Caco-2 (cell line): ENCODE data around the gene RNASE7. TPM values are rescaled to one million over a fixed set of nuclear protein-coding genes. Genes with fewer than 3 reads are reported as not detected.

ENCODE experiments used
- BruUV-seq: library from RNA; stranded (reverse); fragments of 400-500 nt; replicated peaks from 2 replicates; lab custom pipeline; 2021; lab: Mats Ljungman, UMichigan
- CTCF ChIA-PET: fragments of 300-600 bp; sonication (Branson Sonifier 250); formaldehyde crosslinking; loops from one replicate; lab custom pipeline; 2022; ENCODE audit warnings: antibody characterized with exemption; lab: Charles Lee
- POLR2A ChIA-PET: fragments of 300-600 bp; sonication (Branson Sonifier 250); formaldehyde crosslinking; loops from one replicate; lab custom pipeline; 2022; ENCODE audit warnings: antibody characterized with exemption; lab: Charles Lee
- DNase-seq, 2 experiments: peaks; one replicate each; pipeline versions ENCODE4 v3.0.0 to v3.0.0-alpha.2; 2020 to 2022
- H3K27me3 ChIP-seq: replicated peaks from 2 replicates; pipeline ENCODE4 v1.6.0; 2011; ENCODE audit warnings: low read length; ENCODE audit not compliant: control insufficient read depth, insufficient read depth
- H3K36me3 ChIP-seq: 2 replicates; pipeline ENCODE4 v1.5.1; 2011; ENCODE audit warnings: low read length; ENCODE audit not compliant: control insufficient read depth, insufficient read depth
- H3K4me1 ChIP-seq: fragments of 250-450 bp; sonication (Bioruptor Pico); 2 replicates; pipeline ENCODE4 v1.5.1; 2020; ENCODE audit warnings: mild to moderate bottlenecking
- H3K4me3 ChIP-seq: 2 replicates; pipeline ENCODE4 v1.5.1; 2011; ENCODE audit warnings: low read depth, mild to moderate bottlenecking, control low read depth, low read length
- H3K9me3 ChIP-seq: fragments of 250-450 bp; sonication (Bioruptor Pico); 2 replicates; pipeline ENCODE4 v1.5.1; 2020; ENCODE audit warnings: mild to moderate bottlenecking, moderate library complexity
- H3K27ac Mint-ChIP-seq: one replicate; pipeline ENCODE4 v1.8.0; 2022; ENCODE audit warnings: mixed read lengths; ENCODE audit not compliant: unreplicated experiment
- H3K27me3 Mint-ChIP-seq: one replicate; pipeline ENCODE4 v1.8.0; 2022; ENCODE audit warnings: mixed read lengths; ENCODE audit not compliant: insufficient read depth, unreplicated experiment
- H3K36me3 Mint-ChIP-seq: one replicate; pipeline ENCODE4 v1.8.0; 2022; ENCODE audit warnings: mild to moderate bottlenecking, mixed read lengths; ENCODE audit not compliant: insufficient read depth, unreplicated experiment
- H3K4me1 Mint-ChIP-seq: one replicate; pipeline ENCODE4 v1.8.0; 2022; ENCODE audit warnings: low read depth, mixed read lengths; ENCODE audit not compliant: unreplicated experiment
- H3K4me3 Mint-ChIP-seq: one replicate; pipeline ENCODE4 v1.8.0; 2022; ENCODE audit warnings: mild to moderate bottlenecking, moderate library complexity, mixed read lengths; ENCODE audit not compliant: unreplicated experiment
- H3K9me3 Mint-ChIP-seq: one replicate; pipeline ENCODE4 v1.8.0; 2022; ENCODE audit warnings: mixed read lengths; ENCODE audit not compliant: unreplicated experiment
- intact Hi-C: fragments of 100-400 bp; cut with micrococcal nuclease; formaldehyde crosslinking; loops from one replicate; pipeline ENCODE4 v1.10.0; 2022; ENCODE audit not compliant: unreplicated experiment
- total RNA-seq: library from RNA; stranded (reverse); gene quantifications from 2 replicates; pipeline ENCODE4 v1.2.3, GENCODE V29; 2022
- TF ChIP-seq, protein P1 (sequence below), 2 experiments: fragments of 200-600 bp in 1 of 2; IDR thresholded peaks; 1 replicate in 1 of 2; 2 replicates in 1 of 2; pipeline versions ENCODE4 v1.5.1 to v1.8.0; 2011 to 2022; ENCODE audit warnings: antibody characterized with exemption in 1 of 2, control low read depth in 1 of 2, inconsistent platforms in 1 of 2, low read depth in 1 of 2, low read length in 1 of 2, mild to moderate bottlenecking in 1 of 2, moderate library complexity in 1 of 2; ENCODE audit not compliant: insufficient read depth in 1 of 2, severe bottlenecking in 1 of 2, unreplicated experiment in 1 of 2

The RNASE7 gene
- total RNA-seq, 1 experiment from 2014 or later: not detected

DNA sequence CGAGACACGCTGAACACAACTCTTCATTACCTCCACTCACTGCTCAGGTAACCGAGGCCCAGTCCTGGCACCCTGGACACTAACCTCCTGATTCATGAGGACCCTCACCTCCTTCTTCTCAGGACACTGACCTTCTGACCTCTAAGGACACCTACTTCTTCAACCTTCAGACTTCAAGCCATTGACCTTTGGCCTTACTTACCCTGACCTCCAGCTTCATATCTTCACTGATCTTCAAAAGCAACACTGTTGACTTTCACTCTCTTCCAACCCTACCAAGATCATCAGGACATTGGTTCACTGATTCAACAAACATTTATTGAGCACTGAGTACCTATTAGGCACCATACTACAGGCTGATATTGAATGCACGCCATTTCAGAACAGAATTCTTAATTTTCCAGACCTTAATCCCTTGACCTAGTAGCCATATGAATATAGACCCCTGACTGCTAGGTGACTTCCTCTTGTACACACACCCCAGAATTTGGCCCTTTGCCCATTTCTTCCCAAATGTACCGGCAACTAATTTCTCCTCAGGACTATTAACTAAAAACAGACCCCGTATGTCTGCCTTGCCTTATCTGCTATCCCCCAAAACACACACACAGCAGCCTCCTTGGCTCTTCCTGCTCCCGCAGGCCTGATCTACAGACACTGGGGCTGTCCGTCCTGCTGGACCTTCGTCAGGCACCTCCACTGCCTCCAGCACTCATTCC lies 33.7 kb downstream of the RNASE7 start:
- intact Hi-C loops: no loop called here
- CTCF ChIA-PET: no interaction called here
- Mint-ChIP-seq H3K4me3 (no peak overlapping the region), H3K4me1 (no peaks in the 10 kb centered on the region), H3K27me3 (no peaks in the 10 kb centered on the region), H3K36me3 (no peaks in the 10 kb centered on the region), H3K9me3 (no peaks in the 10 kb centered on the region), H3K27ac (no peak overlapping the region)
- H3K27me3 ChIP-seq: no peaks in the 10 kb centered on the region
- TF ChIP-seq, protein P1, sequence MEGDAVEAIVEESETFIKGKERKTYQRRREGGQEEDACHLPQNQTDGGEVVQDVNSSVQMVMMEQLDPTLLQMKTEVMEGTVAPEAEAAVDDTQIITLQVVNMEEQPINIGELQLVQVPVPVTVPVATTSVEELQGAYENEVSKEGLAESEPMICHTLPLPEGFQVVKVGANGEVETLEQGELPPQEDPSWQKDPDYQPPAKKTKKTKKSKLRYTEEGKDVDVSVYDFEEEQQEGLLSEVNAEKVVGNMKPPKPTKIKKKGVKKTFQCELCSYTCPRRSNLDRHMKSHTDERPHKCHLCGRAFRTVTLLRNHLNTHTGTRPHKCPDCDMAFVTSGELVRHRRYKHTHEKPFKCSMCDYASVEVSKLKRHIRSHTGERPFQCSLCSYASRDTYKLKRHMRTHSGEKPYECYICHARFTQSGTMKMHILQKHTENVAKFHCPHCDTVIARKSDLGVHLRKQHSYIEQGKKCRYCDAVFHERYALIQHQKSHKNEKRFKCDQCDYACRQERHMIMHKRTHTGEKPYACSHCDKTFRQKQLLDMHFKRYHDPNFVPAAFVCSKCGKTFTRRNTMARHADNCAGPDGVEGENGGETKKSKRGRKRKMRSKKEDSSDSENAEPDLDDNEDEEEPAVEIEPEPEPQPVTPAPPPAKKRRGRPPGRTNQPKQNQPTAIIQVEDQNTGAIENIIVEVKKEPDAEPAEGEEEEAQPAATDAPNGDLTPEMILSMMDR (IDR thresholded peaks at IDR 0.05; ENCODE audit: insufficient read depth in 1 of 2, low read depth in 1 of 2, low read length in 1 of 2, severe bottlenecking in 1 of 2, unreplicated experiment in 1 of 2): no peak
- no peak overlapping the region for H3K4me3 ChIP-seq
- peaks cover 2% of the 10 kb centered on the region for H3K4me1 ChIP-seq
- H3K36me3 ChIP-seq: no peaks in the 10 kb centered on the region; the same call in 1 of the 2 replicates
- POLR2A ChIA-PET: no interaction called here
- H3K9me3 ChIP-seq: no peaks in the 10 kb centered on the region
- no TSS peak for BruUV-seq
- no peak for DNase-seq

- H3K9me3 ChIP-seq: no peaks in the 10 kb centered on the region
- DNase-seq: no peak
- no peaks in the 10 kb centered on the region; the same call in 1 of the 2 replicates for H3K36me3 ChIP-seq
- CTCF ChIA-PET: no interaction called here
- H3K4me1 ChIP-seq: no peaks in the 10 kb centered on the region
- TF ChIP-seq, protein P1 (IDR thresholded peaks at IDR 0.05; ENCODE audit: insufficient read depth in 1 of 2, low read depth in 1 of 2, low read length in 1 of 2, severe bottlenecking in 1 of 2, unreplicated experiment in 1 of 2): no peak
- Mint-ChIP-seq H3K9me3 (no peaks in the 10 kb centered on the region), H3K27me3 (no peaks in the 10 kb centered on the region), H3K4me1 (no peaks in the 10 kb centered on the region), H3K36me3 (no peaks in the 10 kb centered on the region), H3K4me3 (no peak overlapping the region), H3K27ac (no peak overlapping the region)
- no peaks in the 10 kb centered on the region for H3K27me3 ChIP-seq
- no TSS peak for BruUV-seq
- no peak overlapping the region for H3K4me3 ChIP-seq
- POLR2A ChIA-PET: no interaction called here
- intact Hi-C loops: no loop called here
Measured at GRCh38 chr14:21077672-21078071, 35.5 kb downstream of the RNASE7 start.

DNA sequence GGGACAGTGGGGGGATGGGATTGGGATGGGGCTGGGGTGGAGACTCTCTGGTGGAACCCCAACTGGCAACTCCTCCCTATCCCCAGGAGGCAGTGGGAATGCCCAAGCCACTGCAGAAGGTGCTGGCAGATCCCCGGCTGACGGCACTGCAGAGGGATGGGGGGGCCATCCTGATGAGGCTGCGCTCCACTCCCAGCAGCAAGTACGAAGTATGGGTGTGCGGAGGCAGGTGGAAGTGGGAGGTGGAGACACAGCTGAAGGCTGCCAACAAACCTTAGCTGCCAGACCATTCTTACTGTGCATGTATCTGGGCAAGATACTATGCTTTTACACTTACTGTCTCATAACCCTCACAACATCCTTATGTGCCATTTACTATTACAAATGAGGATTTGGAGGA lies 36.1 kb downstream of the RNASE7 start:
- Histone ChIP-seq H3K4me3 (no peak overlapping the region), H3K9me3 (no peaks in the 10 kb centered on the region), H3K27me3 (no peaks in the 10 kb centered on the region), H3K4me1 (no peaks in the 10 kb centered on the region), H3K36me3 (no peaks in the 10 kb centered on the region; the same call in 1 of the 2 replicates)
- TF ChIP-seq, protein P1 (IDR thresholded peaks at IDR 0.05; ENCODE audit: insufficient read depth in 1 of 2, low read depth in 1 of 2, low read length in 1 of 2, severe bottlenecking in 1 of 2, unreplicated experiment in 1 of 2): no peak
- no peak overlapping the region for H3K27ac Mint-ChIP-seq
- no peaks in the 10 kb centered on the region for H3K4me1 Mint-ChIP-seq
- H3K36me3 Mint-ChIP-seq: no peaks in the 10 kb centered on the region
- BruUV-seq: no TSS peak
- no peaks in the 10 kb centered on the region for H3K27me3 Mint-ChIP-seq
- ChIA-PET POLR2A (no interaction called here), CTCF (no interaction called here)
- intact Hi-C loops: no loop called here
- H3K9me3 Mint-ChIP-seq: no peaks in the 10 kb centered on the region
- no peak overlapping the region for H3K4me3 Mint-ChIP-seq
- no peak for DNase-seq
